HG03097 (cell line): ENCODE results near the gene CD247.

Source experiments
- ATAC-seq: cut with Tn5 transposase; IDR thresholded peaks from one replicate; pipeline ENCODE4 v1.9.1; 2021; ENCODE audit not compliant: unreplicated experiment, low FRiP score

Gene CD247

GRCh38 chr1:167419245-167419644 lies 99.1 kb downstream of the CD247 start:
- ATAC-seq, result no peak

DNA sequence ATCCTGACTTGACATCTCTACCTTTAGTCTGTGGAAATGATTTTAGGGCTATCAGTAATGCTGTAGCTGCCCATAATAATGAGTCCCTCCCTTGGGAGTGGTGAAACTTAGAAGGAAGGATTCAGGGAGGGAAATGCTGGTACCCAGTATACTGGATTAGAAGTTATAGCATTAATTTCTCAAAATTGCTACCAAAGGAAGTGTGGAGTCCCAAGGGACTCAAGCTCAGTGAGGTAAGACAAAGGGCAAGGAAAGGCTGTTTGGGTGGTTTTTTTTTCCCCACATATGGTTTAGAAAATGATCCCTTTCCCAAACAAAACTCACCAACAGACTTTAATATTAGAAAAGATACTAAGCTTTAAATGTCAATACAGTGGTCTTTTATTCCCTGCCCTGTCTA lies 99.9 kb downstream of the CD247 start:
- ATAC-seq, result no peak

DNA sequence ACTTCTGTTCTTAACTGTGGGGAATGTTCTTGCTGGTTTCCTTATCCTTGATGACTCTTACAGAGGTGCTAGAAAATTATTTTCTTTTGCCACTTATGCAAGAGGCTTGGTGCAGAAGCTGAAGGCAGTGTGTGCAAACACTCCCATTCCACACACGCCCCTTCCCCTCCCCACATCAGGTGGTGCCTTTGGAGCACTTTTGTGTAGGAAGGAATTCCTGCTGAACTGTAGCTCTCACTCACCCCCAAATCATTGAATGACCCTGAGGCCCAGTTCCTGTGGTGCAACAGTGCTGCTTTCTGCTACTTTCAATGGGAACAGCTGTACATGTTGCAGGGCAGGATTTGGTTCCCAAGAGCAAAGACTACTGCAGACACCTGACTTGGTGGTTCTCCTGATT lies 101.8 kb downstream of the CD247 start:
- ATAC-seq, result no peak

DNA sequence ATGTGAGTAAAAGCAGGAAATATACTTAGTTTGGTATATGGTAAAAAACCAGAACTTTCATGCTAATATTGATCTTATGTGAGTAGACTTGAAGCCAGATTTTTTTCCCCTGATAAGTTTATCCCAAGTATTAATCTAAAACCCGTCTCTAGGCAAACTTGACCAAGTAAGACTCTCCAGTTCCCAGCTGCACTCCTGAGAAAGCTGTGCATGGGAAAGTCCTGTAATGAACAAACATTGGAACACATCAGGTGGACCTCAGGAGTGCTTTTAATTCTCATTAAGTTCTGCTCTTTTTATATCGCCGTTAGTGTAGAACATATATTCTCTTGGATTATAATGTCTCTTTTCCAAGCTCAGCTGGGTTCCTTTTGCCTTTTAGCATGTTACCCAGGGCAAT lies 105.0 kb downstream of the CD247 start:
- no peak for ATAC-seq

- no peak for ATAC-seq
Measured at GRCh38 chr1:167412920-167413319, 105.4 kb downstream of the CD247 start.

DNA sequence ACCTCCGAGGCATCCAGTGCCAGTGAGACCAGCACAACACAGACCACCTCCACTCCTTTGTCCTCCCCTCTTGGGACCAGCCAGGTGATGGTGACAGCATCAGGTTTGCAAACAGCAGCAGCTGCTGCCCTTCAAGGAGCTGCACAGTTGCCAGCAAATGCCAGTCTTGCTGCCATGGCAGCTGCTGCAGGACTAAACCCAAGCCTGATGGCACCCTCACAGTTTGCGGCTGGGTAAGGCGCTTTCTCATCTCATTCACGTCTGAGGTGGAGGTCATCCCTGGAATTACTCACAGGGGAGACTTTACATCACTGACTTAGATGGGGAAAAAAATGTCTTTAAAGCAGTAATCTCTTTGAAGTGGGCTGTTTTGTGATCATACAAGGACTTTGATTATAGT lies 106.3 kb downstream of the CD247 start:
- no peak for ATAC-seq

- no peak for ATAC-seq
Measured at GRCh38 chr1:167409183-167409582, 109.1 kb downstream of the CD247 start.

GRCh38 chr1:167408355-167408754 lies 110.0 kb downstream of the CD247 start:
- no peak for ATAC-seq

- ATAC-seq, result no peak
Measured at GRCh38 chr1:167404908-167405307, 113.4 kb downstream of the CD247 start.

DNA sequence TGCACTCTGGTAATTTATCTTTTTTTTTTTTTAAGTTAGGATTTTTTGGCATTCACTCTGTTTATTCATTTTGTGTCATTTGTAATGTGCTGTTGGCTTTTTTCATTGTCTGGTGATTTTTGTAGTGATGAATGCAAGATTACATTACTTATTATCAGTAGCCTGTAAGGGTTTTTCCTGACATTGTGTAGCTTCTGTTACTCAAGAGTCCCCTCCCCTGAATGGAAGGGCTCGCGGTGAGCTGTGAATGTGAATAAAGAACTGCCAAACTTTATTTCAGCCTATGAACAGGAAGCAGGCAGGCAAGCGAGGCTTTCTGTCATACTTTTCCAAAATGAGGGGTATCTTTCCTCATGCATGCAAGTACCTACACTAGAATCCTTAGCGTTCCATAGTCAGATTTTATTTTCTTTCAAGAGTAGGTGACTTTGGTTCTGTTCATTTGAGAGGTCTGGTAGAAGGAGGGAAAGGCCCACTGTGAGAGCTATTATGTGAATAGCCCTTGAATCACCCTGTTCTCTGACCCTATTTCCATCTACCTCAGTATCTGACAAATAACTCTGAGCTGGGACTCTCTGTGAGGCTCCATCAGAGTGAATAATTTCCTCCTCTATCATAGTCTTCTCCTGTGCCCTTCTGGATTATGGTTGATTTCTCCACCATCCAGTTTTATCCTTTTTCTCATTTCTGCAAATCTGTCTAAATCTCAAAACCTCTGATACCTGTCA lies 114.0 kb downstream of the CD247 start:
- ATAC-seq, result no peak

DNA sequence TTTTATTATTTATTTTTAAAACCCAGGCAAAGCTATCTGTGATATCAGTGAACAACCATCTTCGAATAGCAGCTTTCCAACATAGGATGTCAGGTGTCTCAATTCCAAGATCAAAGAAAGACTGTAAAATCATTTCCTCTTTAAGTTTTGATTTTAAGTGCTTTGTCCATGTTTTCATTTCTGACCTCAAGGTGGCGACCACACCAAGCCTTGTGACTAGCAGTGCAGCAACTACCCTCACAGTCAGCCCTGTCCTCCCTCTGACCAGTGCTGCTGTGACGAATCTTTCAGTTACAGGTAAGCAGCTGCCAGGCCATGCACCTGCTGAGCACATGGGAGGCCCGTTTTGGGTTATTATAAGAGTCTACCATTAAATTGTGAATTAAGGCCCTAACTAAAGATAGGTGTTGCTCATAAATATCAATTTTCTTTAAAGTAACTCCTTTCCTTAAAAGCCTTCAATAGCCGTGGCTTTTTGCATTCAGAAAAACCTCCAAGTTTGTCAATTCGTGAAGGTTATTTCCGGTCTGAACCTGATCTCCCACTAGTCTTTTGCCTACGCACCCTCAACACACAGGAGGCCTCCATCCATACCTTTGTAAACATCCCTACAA lies 117.0 kb downstream of the CD247 start:
- ATAC-seq, result no peak

- ATAC-seq, result no peak
Measured at GRCh38 chr1:167400359-167400953, 117.9 kb downstream of the CD247 start.

GRCh38 chr1:167392200-167392696 lies 126.1 kb downstream of the CD247 start:
- ATAC-seq, result no peak

DNA sequence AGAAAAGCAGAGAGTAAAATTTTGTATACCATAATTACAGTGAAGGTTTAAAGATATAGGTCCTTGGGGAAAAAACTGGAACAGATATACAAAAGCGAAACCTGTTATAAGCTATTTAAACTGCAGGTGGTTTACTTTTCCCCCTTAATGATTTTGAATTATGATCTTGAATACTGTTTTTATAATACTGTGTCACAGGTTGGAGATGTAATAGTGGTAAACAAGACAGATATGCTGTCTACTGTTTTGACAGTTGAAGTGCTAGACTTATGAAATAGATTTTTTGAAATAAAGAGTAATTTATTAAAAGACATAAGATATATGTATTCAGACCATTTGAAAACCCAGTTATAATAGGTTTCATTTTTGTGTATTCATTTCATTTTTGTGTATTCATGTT lies 129.4 kb downstream of the CD247 start:
- no peak for ATAC-seq

DNA sequence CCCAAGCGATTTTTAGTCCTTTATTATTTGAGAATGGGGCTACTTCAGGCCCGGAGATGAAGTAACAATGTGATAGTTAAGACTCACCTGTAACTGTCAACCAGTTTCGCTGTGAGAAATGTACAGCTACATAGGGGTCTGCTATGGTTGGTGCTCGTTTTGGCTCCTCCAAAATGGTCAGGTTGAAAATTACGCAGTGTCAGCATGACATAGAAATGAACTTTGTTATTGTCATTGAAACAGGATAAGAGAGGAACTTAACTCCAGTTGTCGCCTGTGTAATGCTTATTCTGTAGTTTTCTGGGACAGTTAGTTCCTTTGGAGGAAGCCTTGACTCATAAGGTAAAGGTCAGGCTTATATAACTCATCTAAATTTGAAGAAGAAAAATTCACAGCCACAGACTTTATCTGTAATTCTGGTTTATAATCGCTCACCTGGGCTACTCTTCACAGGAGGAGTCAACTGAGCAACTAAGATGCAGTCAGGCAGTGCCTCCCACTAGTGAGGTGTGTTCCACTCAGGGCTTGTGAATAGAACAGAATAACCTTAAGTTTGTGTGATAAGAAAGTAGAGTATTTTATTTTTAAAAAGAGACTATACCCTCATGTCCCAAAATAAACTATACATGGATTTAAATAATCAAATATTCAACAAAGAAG lies 130.9 kb downstream of the CD247 start:
- ATAC-seq, result no peak
